ENCODE measurements around the gene HACD1.

GRCh38 chr10:17599089-17599488 lies 18.1 kb downstream of the HACD1 start:
- TF ChIP-seq, protein P1, sequence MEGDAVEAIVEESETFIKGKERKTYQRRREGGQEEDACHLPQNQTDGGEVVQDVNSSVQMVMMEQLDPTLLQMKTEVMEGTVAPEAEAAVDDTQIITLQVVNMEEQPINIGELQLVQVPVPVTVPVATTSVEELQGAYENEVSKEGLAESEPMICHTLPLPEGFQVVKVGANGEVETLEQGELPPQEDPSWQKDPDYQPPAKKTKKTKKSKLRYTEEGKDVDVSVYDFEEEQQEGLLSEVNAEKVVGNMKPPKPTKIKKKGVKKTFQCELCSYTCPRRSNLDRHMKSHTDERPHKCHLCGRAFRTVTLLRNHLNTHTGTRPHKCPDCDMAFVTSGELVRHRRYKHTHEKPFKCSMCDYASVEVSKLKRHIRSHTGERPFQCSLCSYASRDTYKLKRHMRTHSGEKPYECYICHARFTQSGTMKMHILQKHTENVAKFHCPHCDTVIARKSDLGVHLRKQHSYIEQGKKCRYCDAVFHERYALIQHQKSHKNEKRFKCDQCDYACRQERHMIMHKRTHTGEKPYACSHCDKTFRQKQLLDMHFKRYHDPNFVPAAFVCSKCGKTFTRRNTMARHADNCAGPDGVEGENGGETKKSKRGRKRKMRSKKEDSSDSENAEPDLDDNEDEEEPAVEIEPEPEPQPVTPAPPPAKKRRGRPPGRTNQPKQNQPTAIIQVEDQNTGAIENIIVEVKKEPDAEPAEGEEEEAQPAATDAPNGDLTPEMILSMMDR (IDR thresholded peaks at IDR 0.05; ENCODE audit: insufficient read depth, low read length, poor library complexity, severe bottlenecking): no peak
- TF ChIP-seq EZH2phosphoT487 (conservative IDR thresholded peaks at IDR 0.05; ENCODE audit: low read length): no peak

Measured in SU-DHL-6 (cell line).